GOT3 (cell line): ENCODE results near the gene BAIAP2.
"Not testable (repeated sequence)": the region's sequence is repeated elsewhere in the genome, so short reads cannot be mapped to it uniquely, and the experiment has no call there.

Experiments used
- DNase-seq: peaks from one replicate; lab custom pipeline; 2025; ENCODE audit warnings: mixed read lengths; lab: John Stamatoyannopoulos, UW

Gene BAIAP2

GRCh38 chr17:81069135-81069645, 34.2 kb downstream of the BAIAP2 start:
- no peak for DNase-seq

GRCh38 chr17:81070541-81071246, 35.7 kb downstream of the BAIAP2 start:
- DNase-seq = no peak

DNA sequence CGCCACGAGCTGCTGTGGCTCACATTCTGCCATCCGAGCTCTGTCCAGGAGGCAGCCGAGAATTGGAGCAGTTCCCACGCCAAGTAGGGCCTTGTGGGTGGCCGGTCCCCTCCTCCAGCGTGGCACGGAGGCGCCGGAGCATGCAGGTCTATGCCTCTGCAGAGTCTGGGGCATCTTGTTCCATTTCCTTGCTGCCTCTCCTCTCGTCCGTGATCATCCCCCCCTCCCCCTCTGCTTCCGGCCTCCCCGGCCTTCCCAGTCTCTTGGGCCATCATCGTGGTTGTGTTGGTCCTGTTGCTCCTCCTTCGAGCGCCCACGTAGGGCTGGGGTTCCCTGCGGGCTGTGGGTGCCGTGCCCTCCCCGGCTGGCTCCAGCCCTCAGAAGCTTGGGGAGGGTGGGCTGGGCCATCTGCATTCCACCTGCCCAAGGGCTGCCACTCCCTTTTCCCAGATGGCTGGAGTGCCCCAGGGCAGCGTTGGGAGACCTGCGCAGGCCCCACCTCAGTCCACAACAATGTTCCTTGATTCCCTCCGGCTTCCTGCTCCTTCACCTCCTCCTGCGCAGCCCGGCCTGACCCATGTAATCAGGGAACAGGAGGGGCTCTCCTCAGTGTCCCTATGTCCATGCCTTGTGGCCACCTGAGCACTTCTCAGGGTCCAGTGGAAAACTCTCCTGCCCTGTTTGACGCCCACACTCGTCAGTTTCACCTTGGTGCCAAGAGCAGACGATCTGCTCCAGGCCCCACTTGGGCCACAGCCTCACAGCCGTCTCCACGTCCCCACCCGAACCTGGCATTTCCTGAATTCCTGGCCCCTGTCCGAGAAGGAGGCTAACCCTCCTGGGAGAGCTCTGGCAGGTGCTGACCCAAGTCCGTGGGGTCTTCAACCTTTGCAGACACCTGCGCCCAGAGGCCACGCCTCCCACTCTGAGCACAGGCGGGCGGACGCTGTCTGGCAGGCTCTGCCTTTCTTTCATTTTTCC, 37.1 kb downstream of the BAIAP2 start:
- no peak for DNase-seq

- DNase-seq = no peak
Observed at GRCh38 chr17:81073967-81074839, 39.3 kb downstream of the BAIAP2 start.

DNA sequence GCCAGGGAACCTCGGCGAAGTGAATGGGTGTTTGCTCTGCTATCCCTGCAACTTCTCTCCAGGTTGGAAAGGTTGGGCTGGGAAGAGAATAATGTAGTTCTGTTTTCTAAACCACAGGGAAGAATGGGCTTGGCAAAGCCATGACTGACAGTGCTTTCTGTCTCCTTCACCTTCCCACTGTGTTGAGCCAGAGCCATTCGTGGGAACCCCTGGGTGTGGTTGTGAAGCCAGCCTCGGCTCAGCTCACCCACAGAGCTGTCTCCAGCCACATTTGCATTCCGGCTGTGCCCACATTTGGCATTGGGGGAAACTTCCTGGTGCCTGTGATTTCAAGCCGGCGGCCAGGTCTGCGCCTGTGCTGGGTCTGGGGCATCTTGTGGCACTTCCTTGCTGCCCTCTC, 39.9 kb downstream of the BAIAP2 start:
- no peak for DNase-seq

GRCh38 chr17:81075307-81075706, 40.4 kb downstream of the BAIAP2 start:
- DNase-seq = no peak

GRCh38 chr17:81076141-81076679, 41.3 kb downstream of the BAIAP2 start:
- no peak for DNase-seq

DNA sequence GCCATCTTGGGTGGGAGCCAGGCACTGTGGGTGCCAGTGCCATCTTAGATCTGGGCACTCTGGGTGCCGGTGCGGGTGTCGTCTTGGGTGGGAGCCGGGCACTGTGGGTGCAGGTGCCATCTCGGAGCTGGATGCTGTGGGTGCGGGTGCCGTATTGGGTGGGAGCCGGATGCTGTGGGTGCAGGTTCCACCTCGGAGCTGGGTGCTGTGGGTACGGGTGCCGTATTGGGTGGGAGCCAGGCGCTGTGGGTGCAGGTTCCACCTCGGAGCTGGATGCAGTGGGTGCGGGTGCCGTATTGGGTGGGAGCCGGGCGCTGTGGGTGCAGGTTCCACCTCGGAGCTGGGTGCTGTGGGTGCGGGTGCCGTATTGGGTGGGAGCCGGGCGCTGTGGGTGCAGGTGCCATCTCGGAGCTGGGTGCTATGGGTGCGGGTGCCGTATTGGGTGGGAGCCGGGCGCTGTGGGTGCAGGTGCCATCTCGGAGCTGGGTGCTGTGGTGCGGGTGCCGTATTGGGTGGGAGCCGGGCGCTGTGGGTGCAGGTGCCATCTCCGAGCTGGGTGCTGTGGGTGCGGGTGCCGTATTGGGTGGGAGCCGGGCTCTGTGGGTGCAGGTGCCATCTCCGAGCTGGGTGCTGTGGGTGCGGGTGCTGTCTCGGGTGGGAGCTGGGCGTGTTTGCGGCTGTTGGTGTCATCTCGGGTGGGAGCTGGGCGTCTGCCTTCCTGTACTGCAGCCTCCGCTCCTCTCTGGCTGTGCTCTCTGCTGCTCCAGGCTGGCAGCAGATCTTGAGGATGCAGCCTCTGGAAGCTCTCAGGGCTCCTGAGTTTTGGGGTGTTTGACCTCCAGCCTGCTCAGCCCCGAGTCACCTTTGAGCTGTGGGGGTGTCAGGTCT, 43.3 kb downstream of the BAIAP2 start:
- DNase-seq = not testable (repeated sequence)

GRCh38 chr17:81080019-81080418, 45.1 kb downstream of the BAIAP2 start:
- no peak for DNase-seq

DNA sequence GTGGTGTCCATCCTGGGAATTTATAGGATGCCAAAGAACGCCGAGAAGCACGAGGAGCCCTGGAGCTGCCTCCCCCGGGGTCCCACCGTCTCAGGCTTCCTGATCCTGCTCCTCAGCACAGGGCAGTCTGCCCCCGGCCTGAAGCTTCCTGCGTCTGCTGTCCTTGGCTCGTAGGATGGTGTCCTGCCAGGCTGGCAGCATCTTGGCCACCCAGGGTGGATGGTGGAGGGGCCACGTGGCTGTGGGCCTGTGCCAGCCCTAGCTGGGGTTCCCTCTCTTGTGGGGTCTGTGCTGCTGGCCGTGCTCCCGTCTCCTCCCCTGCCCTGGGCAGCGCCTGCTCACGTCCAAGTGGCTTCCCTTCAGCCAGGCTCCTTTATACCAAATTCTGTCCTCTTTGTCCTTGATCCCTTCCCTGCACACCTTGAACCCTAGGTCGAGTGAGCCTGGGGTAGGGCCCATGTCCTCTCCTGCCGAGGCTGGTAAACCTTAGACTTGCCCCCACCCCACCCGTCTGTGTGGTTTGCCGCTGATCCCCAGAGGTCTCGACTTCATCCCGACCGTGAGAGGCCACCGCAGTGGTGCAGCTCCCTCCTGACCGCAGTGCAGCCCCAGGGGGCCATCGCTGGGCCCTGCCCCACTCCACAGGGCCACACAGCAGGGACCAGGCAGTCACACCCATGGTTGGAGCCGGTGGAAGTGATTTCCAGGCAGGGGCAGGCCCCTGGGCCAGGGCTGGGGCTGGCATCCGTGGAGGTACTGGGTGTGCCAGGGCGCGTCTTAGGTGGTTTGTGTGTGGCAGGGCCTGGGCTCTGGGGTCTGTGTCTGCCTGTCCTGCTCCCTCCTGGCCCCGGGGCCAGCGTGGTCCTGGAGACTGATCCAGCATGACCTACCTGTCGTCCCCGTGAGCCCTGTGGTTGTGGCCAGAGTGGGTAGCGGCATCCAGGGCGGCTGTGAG, 46.5 kb downstream of the BAIAP2 start:
- DNase-seq = no peak

DNA sequence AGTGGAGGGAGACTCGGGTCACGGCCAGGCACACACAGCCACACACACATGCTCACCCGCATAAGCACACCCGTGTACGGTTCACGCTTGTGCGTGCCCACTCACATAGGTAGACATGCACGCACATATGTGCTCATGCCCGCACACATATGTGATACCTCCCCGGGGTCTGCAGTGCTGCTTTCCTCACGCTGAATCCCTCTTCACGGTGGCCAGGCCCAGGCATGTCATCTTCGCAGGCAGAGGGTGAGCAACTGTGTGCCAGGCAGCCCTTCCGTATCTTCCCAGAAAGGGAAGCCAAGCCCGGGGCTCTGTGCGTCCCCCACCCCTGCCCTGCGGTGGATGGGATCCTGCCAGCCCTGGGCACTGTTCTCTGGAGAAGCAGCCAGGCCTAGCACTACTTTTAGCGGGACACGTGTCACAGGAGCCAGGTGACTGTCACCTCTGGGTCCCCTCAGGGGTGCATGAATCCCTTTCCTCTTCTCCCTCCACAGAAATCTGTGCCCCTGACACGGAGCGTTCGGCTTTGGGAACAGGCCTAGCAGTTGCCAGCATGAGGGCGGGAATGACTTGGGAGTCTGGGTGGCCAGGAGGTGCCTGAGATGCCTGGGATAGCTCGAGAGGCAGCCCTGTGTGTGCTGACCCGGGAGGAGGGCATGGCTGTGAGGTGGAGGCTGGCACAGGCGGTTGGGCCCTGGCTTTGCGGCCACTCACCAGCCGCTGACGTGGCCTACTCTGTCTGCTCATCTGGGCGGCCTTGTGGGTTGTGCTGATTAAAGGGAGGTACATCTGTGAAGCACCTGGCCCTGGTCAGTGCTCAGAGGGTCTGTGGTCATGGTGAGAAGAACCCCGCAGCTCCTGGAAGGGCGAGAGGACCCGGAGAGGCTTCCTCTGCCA, 47.5 kb downstream of the BAIAP2 start:
- DNase-seq = no peak

GRCh38 chr17:81083125-81083765, 48.3 kb downstream of the BAIAP2 start:
- no peak for DNase-seq

- DNase-seq = no peak
Observed at GRCh38 chr17:81084680-81085419, 49.9 kb downstream of the BAIAP2 start.

- no peak for DNase-seq
Observed at GRCh38 chr17:81085420-81085911, 50.5 kb downstream of the BAIAP2 start.

- DNase-seq = no peak
Observed at GRCh38 chr17:81086789-81087551, 52.0 kb downstream of the BAIAP2 start.
